Measurements from ENCODE around the gene RTF2.
"Not testable (repeated sequence)": the region's sequence is repeated elsewhere in the genome, so short reads cannot be mapped to it uniquely, and the experiment has no call there.

RTF2 gene

DNA sequence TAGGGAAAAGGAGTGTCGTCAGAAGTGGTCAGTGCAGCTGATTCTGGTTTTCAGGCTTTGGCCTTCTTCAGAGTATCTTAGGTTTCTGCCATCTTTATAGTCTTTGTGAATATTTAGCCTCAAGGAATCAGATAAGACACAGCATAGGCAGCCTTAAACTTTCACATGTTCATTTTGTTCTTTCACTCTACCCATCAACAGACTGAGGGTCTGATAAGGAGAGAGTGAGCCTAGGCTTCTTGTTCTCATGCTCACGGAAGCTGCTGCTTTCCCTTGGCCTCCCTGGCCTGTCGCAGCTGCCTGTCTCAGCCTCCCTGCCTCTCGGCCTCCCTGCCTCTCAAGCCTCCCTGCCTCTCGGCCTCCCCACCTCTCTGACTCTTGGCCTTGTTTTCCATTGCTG lies 20.1 kb downstream of the RTF2 start:
- no peak for DNase-seq (ENCODE audit: low read depth, low spot score)

DNA sequence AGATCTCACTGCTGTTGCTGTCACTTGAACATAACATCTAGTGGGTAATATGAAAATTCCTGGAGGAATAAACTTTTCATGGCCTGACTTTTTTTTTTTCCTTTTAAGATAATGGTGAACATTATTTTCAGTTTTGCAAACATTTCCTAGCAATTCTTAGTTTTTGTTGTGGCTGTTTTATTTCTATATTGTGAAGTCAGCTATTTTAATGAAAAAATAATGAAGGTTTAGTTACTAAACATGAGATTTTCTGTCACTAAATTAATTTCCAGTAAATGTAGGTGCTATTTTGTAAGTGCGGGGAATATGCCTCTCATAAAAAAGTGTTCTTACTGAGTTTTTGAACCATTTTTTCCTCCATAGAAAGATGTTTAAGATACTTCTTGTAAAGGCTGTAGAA lies 32.7 kb downstream of the RTF2 start:
- no peak for DNase-seq (ENCODE audit: low read depth, low spot score)

DNA sequence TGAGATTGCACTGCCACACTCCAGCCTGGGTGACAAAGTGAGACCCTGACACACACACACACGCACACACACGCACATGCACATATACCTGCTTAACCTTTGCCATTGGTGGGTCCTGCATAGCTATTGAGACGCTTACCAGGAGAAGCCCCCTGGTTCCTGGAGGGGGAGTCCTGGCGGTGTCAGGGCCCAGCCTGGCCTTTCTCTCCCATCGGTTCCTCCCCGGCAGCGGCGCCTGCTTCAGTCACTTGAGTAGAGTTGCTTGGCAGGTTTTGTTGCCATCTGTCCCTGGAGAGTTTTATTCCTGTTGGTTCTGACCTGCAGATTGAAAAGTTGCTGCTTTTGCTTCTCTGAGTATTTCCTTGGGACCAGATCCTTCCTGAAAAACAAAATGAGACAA lies 35.5 kb downstream of the RTF2 start:
- no peak for DNase-seq (ENCODE audit: low read depth, low spot score)

DNA sequence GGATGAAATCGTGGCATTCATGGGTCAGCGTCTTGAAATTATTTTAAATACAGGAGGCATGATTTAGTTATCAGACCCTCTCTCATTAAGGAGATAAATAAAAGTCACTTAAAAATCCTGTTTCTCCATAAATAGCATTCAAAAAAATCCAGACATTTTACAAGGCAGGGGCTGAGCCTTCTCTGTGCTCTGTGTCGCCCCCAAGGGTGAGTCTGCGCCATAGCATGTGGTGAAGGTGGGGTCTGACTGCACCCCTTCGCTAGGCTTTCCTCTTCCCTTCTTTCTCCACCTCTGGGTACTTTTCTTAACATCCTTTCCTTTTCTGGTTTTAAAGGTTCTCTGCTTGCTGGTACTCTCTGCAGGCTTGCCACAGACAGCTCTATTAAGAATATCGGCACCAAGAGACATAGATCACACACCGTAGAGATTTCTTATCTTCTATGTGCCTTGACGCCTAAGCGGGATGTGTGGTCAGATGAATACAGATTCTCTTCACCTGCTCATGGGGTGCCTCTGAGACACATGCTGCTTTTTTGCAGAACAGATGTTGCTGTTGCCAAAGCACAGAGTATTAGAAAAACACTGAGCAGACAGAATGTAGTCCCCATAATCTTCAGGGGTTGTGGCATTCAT lies 36.1 kb downstream of the RTF2 start:
- no peak for DNase-seq (ENCODE audit: low read depth, low spot score)

DNA sequence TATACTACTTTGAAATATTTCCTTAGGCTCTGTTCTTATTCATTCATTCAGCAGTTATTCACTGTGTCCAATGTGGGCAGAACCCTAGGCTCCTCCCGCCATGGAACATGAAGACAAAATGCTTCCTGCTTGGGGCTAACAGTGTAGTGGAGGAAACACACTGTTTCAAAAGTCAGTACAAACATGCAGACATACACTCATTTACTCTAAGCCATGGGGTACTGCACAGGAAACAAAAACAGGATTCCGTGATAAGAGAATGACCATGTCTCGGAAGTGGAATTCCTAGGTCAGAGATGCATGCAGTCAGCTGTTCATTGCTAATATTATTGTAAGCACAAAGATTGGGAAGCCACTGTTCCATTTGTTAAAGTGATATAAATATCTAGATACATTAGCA lies 37.7 kb downstream of the RTF2 start:
- DNase-seq (ENCODE audit: low read depth, low spot score) = no peak

DNA sequence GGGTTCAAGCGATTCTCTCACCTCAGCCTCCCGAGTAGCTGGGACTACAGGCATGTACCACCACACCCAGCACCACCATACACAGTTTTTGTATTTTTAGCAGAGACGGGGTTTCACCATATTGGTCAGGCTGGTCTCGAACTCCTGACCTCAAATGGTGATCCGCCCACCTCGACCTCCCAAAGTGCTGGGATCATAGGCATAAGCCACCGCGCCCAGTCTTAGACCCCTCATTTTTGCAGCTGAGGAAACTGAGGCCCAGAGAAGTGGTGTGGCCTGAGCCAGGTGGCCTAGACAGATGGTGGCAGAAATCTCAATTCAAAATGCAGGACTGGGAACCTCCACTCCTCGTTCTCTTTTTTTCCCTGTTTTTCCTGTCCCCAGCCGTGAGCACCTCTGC lies 43.5 kb downstream of the RTF2 start:
- DNase-seq (ENCODE audit: low read depth, low spot score) = no peak

DNA sequence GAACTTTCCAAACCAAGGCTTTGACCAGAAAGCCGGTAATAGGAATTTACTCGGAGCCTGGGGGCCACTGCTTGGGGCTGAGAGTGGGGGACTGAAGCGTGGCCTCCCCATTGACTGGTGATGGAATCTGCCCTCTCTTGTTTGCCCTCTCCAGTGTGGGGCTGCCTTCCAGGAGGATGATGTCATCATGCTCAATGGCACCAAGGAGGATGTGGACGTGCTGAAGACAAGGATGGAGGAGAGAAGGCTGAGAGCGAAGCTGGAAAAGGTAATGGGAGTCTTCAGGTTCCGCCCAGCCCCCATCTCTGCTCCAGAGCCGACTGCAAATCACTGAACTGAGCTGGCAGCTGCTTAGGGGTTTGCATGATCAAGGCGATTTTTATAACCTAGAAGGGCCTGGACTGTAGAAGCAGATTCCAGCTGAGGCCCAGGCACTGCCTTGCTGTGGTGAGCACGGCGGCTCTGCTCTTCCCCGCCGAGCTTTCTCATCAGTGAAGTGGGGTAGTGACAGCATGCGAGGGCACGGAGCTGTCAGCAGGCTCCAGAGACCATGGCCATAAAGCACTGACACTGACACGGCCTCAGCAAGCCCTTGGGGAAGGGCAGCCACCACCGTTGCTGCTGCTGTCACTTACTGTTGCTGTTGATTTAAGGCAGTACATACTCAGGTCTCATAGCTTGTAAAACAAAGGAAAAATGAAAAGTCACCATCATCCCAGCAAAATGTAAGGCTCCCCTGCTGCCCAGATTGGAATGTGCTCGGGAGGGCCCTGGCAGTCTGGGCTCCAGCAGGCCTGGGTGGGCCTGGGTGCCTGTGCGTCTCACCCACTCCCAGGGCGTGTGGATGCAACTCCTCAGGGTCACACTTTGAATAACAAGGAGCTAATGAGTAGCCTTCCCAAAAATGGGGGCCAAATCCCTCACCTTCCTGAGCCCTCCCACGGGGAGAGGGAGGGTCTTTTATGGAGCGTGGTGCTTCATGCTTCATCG lies 45.0 kb downstream of the RTF2 start:
- DNase-seq (ENCODE audit: low read depth, low spot score) = no peak

DNA sequence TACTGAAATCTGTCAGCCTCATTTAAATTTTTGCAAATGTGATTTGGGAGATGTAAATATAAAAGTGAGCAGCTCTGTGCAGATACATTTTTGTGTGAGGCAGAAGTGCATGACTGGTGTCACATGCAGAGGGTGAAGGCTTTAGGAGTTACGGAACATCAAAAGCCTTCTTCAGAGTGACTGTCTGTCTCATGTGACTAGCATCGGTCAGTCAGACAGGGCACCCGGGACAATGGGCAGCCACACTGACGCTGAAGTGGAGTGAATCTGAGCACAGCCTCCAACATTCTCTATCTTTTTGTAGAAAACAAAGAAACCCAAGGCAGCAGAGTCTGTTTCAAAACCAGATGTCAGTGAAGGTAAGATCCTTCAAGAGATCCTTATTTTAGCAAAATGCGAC lies 48.2 kb downstream of the RTF2 start:
- DNase-seq (ENCODE audit: low read depth, low spot score) = no peak

DNA sequence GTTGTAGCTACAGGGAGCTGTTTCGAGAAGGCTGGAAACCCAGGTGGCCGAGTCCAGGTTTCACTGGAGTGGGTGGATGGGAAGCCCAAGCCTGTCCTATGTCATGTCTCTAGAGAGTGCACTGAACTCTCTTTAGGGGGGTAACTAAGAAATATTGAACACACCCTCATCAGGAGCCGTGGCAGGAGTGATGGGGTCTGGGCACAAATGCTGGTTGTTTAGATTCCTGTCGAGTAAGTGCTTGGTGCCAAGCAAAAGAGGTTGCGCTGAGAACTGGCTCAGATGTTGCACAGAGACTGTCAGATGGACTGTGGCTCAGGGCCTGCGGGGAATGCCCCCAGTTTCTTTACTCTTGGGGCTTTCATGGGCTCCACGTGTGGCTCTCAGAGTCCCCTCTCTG lies 48.8 kb downstream of the RTF2 start:
- DNase-seq (ENCODE audit: low read depth, low spot score) = no peak

DNA sequence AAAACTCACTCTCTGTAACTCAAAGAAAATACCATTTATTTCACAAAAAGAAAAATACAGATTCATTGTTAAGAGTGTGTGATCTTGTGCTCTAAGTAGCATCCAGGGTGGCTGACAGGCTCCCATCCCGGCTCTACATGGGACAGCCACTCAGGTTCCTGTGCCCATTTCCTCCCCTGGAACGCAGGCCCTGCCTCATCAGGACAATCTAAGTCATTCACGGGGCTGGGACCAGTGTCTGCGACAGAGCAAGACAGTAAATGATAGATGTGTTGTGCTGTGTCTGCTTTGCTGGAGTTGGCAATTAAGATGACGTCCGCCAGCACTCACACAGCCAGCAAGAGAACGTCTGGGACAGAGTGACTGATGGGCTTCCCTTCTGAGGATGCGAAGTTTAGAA lies 49.2 kb downstream of the RTF2 start:
- DNase-seq (ENCODE audit: low read depth, low spot score) = no peak

DNA sequence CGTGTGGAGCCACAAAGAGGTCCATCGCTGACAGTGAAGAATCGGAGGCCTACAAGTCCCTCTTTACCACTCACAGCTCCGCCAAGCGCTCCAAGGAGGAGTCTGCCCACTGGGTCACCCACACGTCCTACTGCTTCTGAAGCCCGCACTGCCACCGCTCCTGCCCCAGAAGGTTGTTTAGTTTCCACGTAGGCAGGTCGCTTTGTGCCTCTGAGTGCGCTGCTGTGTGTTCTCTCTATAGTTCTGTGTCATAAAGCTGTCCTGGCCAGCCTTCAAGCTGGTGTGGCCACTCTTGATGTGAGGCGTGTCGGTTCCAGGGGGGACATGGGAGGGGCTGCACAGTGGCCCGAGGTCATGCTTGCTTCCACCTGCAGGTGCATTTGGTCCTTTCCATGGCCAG lies 49.7 kb downstream of the RTF2 start:
- DNase-seq (ENCODE audit: low read depth, low spot score) = no peak

DNA sequence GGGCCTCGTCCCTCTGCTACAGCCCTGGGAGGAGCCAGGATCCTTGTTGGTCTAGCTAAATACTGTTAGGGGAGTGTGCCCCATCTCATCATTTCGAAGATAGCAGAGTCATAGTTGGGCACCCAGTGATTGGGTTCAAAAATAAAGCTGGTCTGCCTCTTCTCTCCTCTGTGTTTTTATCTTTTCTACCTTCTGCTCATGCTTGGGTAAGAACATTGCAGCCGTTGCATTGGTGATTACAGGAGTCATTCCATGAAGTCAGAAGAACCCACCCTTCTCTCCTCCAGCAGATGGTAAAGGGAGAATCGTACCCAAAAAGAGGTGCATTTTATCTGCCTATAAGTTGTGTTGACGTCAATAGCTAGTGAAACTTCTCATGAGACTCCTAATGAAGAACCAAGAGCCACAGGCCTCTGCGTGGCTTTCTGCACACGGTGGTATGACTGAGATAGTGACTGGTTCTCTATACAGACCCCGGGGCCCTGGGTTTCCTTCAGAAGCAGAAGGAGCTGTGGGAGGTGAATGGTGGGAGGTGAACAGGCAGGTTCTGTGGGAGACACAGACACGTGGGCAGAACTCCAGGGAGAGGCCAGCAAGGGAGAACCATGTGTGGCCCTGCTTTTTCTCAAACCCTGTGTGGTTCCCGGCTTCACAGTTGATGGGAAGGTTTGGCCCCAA lies 50.4 kb downstream of the RTF2 start:
- no peak for DNase-seq (ENCODE audit: low read depth, low spot score)

DNA sequence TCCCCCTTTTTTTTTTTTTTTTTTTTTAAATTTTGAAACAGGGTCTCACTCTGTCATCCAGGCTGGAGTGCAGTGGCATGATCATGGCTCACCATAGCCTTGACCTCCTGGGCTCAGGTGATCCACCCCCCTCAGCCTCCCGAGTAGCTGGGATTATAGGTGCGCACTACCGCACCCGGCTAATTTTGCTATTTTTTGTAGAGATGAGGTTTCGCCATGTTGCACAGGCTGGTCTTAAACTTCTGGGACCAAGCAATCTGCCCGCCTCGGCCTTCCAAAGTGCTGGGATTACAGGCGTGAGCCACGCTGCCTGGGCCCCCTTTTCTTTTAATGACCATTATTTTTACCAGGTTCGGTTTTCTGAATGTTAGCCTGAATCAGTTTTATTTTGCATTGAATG lies 51.1 kb downstream of the RTF2 start:
- DNase-seq (ENCODE audit: low read depth, low spot score) = no peak

DNA sequence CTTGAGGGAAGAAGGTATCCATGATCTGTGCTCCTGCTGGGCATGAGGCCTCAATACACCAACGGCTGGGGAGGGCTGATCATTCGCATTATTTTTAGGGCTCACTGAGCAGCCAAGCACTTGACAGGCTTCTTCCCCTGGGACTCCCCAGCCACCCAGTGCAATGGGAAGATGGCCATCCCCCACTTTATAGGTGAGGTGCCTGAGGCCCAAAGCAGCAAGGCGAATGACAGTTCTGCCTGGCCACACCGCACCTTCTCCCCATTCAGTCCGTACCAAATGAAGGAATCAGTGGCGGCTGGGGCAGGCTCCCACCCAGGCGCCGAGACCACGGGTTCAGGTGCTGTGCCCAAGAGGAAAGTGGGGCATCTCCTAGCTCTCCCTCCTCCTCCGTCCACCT lies 51.8 kb downstream of the RTF2 start:
- no peak for DNase-seq (ENCODE audit: low read depth, low spot score)

DNA sequence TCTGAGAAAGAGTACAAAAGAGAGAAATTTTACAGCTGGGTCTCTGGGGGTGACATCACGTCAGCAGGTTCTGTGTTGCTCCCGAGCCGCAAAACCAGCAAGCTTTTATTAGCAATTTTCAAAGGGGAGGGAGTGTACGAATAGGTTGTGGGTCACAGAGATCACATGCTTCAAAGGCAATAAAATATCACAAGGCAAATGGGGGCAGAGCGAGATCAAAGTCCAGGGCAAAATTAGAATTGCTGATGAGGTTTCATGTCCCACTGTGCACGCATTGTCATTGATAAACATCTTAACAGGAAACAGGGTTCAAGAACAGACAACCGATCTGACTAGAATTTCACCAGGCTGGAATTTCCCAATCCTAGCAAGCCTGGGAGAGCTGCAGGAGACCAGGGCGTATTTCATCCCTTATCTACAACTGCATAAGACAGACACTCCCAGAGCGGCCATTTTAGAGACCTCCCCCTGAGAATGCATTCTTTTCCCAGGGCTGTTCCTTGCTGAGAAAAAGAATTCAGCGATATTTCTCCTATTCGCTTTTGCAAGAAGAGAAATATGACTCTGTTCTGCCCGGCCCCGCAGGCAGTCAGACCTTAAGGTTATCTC lies 52.4 kb downstream of the RTF2 start:
- not testable (repeated sequence) for DNase-seq (ENCODE audit: low read depth, low spot score)

DNA sequence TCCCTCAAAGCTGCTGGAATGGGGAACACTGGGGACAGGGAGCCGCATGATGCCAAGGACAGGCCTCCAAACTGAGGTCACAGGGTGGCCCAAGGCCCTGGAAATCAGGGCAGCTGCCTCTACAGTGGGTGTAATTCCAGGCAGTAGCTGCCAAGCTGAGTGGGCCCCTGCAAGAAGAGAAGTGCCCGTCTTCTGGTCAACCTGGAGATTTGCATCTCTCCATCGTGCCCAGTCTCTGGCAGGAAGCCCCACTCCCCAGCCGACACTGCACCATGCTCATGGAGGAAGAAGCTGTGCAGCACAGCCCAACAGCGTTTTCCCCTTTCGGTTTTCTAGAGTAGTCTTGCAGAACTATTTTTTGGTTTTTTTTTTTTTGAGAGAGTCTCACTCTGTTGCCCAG lies 53.9 kb downstream of the RTF2 start:
- DNase-seq (ENCODE audit: low read depth, low spot score) = no peak

DNA sequence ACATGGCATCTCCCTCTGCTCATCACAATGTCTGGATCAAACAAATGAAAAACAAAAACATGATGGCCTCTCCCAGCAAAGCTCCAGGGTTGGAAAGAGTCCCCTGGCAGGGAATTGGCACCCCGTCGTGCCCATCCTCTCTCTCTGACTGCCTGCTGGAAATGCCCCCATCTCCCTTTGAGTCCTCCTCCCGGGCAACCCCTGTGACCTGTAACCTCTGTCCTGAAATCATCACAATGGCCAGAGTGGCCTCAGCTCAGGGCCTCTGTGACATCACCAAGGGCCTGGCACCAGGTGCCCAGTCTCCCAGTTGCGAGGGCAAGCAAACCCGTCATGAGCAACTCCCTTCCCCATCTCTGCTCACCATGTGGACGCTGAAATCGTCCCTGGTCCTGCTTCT lies 56.0 kb downstream of the RTF2 start, which contains the start of gene FAM209A:
TSS of gene FAM209A (plus strand) at position 301 of the 400 bp plus-strand sequence. CDS start at position 366, 65 bp downstream.
- DNase-seq (ENCODE audit: low read depth, low spot score) = not testable (repeated sequence)

DNA sequence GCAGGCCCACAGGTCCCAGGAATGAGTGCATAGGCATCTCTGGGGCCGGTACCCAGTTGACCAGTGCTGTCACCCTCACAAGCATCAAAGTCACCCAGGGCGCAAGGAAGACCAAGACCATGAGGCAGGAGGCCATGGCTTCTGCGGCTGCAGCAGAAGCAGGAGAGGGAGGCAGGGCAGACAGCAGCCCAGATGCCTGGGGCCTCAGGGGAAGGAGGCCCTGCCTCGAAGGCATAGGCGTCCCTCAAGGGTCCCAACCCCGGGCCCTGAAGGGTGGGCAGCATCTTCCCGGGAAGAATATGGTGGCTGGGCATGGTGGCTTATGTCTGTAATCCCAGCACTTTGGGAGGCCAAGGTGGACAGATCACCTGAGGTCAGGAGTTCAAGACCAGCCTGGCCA lies 59.1 kb downstream of the RTF2 start:
- no peak for DNase-seq (ENCODE audit: low read depth, low spot score)

DNA sequence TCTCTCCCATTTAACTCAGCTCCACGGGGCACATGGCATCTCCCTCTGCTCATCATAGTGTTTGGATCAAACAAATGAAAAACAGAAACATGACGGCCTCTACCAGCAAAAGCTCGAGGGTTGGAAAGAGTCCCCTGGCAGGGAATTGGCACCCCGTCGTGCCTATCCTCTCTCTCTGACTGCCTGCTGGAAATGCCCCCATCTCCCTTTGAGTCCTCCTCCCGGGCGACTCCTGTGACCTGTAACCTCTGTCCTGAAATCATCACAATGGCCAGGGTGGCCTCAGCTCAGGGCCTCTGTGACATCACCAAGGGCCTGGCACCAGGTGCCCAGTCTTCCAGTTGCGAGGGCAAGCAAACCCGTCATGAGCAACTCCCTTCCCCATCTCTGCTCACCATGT lies 64.5 kb downstream of the RTF2 start, which contains the start of gene FAM209B:
TSS of gene FAM209B (plus strand) at position 301 of the 400 bp plus-strand sequence. CDS start at position 397, 96 bp downstream.
- DNase-seq (ENCODE audit: low read depth, low spot score) = not testable (repeated sequence)

DNA sequence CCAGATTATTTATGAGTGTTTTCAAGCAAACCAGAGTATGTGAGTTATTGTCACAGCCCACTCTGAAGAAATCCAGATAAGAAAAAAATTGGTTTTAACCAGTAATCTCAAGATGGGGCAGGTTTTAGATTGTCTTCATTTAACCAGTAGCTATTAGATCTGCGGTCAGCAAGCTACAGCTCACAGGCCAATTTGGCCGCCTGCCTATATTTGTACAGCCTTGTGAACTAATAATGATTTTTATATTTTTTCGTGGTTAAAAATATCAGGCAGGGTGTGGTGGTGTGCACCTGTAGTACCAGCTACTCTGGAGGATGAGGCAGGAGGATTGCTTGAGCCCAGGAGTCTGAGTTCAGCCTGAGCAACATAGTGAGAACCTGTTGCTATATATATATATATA lies 69.6 kb downstream of the RTF2 start:
- no peak for DNase-seq (ENCODE audit: low read depth, low spot score)

DNA sequence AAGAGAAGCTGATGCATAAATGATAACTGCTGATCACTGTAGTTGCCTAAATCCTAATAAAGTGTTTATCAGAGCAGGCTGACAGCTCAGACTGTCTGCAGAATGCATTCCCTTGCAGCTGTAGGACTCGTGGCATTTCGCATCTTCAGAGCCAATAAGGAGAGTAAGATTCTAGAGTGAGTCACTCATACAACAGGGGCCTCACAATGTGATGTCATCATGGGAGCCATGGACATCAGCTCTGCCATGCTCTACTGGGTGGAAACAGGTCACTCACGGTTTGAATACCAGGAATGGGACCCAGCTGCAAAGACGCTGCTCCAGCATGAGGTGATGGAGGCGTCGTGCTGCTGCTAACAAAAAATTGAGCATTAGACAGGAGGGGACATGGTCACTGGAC lies 72.0 kb downstream of the RTF2 start:
- DNase-seq (ENCODE audit: low read depth, low spot score) = no peak

DNA sequence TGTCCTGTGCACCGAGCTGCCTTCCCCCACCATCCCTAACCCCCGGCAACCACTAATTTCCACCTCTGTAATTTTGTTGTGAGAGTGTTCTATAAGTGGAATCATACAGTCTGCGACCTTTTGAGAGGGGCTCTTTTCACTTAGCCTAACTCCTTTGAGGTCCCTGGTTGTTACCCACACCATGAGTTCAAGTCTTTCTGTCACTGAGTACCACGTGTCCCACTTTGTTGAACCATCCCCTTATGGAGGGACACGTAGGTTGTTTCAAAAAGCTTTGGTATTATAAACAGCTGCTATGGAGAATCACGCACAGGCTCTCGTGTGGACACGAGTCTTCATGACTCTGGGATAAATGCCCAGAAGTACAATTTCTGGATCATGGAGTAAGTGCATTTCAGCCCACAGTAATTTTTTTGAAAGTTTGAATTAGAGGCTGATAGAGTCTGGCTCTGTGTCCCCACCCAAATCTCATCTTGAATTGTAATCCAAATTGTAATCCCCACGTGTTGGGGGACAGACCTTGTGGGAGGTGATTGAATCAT lies 74.1 kb downstream of the RTF2 start:
- no peak for DNase-seq (ENCODE audit: low read depth, low spot score)
